ENCODE measurements around the gene ZBTB17. TPM values are rescaled to one million over a fixed set of nuclear protein-coding genes. Genes with fewer than 3 reads are reported as not detected.
"Not testable (repeated sequence)": the region's sequence is repeated elsewhere in the genome, so short reads cannot be mapped to it uniquely, and the experiment has no call there.

ZBTB17 gene
- total RNA-seq, 1 experiment from 2014 or later = 41.6 TPM

- in situ Hi-C loops (cut with HindIII; ENCODE audit: low pct_unique_long_range_greater_than_20kb, low sequenced_read_pairs) (no loop called here), intact Hi-C loops (cut with micrococcal nuclease; ENCODE audit: unreplicated experiment) (no loop called here)
- no peak for DNase-seq (ENCODE audit: low read depth, low spot score)
- CTCF ChIA-PET = no interaction called here
- Histone ChIP-seq H3K4me1 (ENCODE audit: control insufficient read depth, insufficient read depth, low read length) (no peaks in the 10 kb centered on the region), H3K4me3 (ENCODE audit: low read depth in 2 of 2, low read length in 2 of 2) (no peak overlapping the region), H3K9me3 (ENCODE audit: control insufficient read depth, insufficient read depth, low read depth, low read length) (peaks cover 9% of the 10 kb centered on the region; the same call in 1 of the 2 replicates), H3K27ac (ENCODE audit: low read length) (no peak overlapping the region), H3K27me3 (ENCODE audit: control insufficient read depth, insufficient read depth, low read length) (no peaks in the 10 kb centered on the region), H3K36me3 (ENCODE audit: control insufficient read depth, insufficient read depth, low read length) (no peaks in the 10 kb centered on the region)
- no TSS peak for BruUV-seq (replicated peaks)
- peak; percentile 24; the same call in 1 of the 2 replicates for TF ChIP-seq TCF7L2 (IDR thresholded peaks at IDR 0.05; ENCODE audit: low read depth, low read length)
- no peak for TF ChIP-seq SIN3A (IDR thresholded peaks at IDR 0.05; ENCODE audit: borderline replicate concordance, insufficient read depth, low read depth, low read length)
- no peak for ATAC-seq
- POLR2A ChIA-PET = no interaction called here
These were observed 9.9 kb upstream of the ZBTB17 start for GRCh38 chr1:15985611-15986297.

DNA sequence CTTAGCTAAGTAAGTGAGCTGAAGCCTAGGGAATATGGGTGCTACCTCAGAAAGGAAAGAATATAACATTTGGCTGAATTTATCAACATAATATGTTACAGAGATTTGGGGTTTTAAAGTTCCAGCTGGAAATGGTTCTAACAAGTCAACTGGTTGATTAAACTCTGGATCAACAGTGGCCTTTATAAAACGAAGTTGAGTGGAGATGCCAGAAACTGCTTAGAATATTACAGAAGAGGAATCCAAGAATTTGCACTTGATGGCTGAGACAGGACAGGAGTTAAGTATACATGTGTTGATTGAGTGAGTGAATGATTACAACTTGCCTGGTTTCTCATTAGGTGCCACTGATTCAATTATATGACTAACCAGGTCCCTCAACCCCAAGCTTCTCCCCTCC is 7.4 kb upstream of the ZBTB17 start:
- TF ChIP-seq, protein P1, sequence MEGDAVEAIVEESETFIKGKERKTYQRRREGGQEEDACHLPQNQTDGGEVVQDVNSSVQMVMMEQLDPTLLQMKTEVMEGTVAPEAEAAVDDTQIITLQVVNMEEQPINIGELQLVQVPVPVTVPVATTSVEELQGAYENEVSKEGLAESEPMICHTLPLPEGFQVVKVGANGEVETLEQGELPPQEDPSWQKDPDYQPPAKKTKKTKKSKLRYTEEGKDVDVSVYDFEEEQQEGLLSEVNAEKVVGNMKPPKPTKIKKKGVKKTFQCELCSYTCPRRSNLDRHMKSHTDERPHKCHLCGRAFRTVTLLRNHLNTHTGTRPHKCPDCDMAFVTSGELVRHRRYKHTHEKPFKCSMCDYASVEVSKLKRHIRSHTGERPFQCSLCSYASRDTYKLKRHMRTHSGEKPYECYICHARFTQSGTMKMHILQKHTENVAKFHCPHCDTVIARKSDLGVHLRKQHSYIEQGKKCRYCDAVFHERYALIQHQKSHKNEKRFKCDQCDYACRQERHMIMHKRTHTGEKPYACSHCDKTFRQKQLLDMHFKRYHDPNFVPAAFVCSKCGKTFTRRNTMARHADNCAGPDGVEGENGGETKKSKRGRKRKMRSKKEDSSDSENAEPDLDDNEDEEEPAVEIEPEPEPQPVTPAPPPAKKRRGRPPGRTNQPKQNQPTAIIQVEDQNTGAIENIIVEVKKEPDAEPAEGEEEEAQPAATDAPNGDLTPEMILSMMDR (IDR thresholded peaks at IDR 0.05) = no peak
- TF ChIP-seq POLR2AphosphoS5 (IDR thresholded peaks at IDR 0.05; ENCODE audit: low read depth, low read length) (no peak), TCF7L2 (IDR thresholded peaks at IDR 0.05; ENCODE audit: low read depth, low read length) (no peak)
- no TSS peak for BruUV-seq (replicated peaks)
- no peak for DNase-seq (ENCODE audit: low read depth, low spot score)
- POLR2A ChIA-PET = no interaction called here
- peaks cover 9% of the 10 kb centered on the region; the same call in 1 of the 2 replicates for H3K9me3 ChIP-seq (ENCODE audit: control insufficient read depth, insufficient read depth, low read depth, low read length)
- no peak overlapping the region for H3K4me3 ChIP-seq (ENCODE audit: low read depth in 2 of 2, low read length in 2 of 2)
- H3K27me3 ChIP-seq (ENCODE audit: control insufficient read depth, insufficient read depth, low read length) = no peaks in the 10 kb centered on the region
- H3K4me1 ChIP-seq (ENCODE audit: control insufficient read depth, insufficient read depth, low read length) = no peaks in the 10 kb centered on the region
- ATAC-seq = no peak
- in situ Hi-C loops (cut with HindIII; ENCODE audit: low pct_unique_long_range_greater_than_20kb, low sequenced_read_pairs) = no loop called here
- intact Hi-C loops (cut with micrococcal nuclease; ENCODE audit: unreplicated experiment) = no loop called here
- no peaks in the 10 kb centered on the region for H3K36me3 ChIP-seq (ENCODE audit: control insufficient read depth, insufficient read depth, low read length)
- no peak overlapping the region for H3K27ac ChIP-seq (ENCODE audit: low read length)
- CTCF ChIA-PET = no interaction called here

GRCh38 chr1:15981679-15982078 is 5.8 kb upstream of the ZBTB17 start:
- ChIA-PET CTCF (no interaction called here), POLR2A (no interaction called here)
- TF ChIP-seq REST (IDR thresholded peaks at IDR 0.05; ENCODE audit: insufficient read depth in 1 of 2, low read depth in 2 of 2, low read length in 1 of 2) (peak in 1 of 2 experiments; percentile 60; a peak in 1 of 4 replicates), TCF7L2 (IDR thresholded peaks at IDR 0.05; ENCODE audit: low read depth, low read length) (no peak)
- peaks cover 9% of the 10 kb centered on the region; the same call in 1 of the 2 replicates for H3K9me3 ChIP-seq (ENCODE audit: control insufficient read depth, insufficient read depth, low read depth, low read length)
- H3K27me3 ChIP-seq (ENCODE audit: control insufficient read depth, insufficient read depth, low read length) = no peaks in the 10 kb centered on the region
- intact Hi-C loops (cut with micrococcal nuclease; ENCODE audit: unreplicated experiment) = no loop called here
- H3K27ac ChIP-seq (ENCODE audit: low read length) = no peak overlapping the region
- ATAC-seq (no peak), DNase-seq (ENCODE audit: low read depth, low spot score) (no peak)
- BruUV-seq (replicated peaks) = no TSS peak
- H3K4me3 ChIP-seq (ENCODE audit: low read depth in 2 of 2, low read length in 2 of 2) = no peak overlapping the region
- no peaks in the 10 kb centered on the region for H3K36me3 ChIP-seq (ENCODE audit: control insufficient read depth, insufficient read depth, low read length)
- in situ Hi-C loops (cut with HindIII; ENCODE audit: low pct_unique_long_range_greater_than_20kb, low sequenced_read_pairs) = no loop called here
- peaks cover 1% of the 10 kb centered on the region for H3K4me1 ChIP-seq (ENCODE audit: control insufficient read depth, insufficient read depth, low read length)

DNA sequence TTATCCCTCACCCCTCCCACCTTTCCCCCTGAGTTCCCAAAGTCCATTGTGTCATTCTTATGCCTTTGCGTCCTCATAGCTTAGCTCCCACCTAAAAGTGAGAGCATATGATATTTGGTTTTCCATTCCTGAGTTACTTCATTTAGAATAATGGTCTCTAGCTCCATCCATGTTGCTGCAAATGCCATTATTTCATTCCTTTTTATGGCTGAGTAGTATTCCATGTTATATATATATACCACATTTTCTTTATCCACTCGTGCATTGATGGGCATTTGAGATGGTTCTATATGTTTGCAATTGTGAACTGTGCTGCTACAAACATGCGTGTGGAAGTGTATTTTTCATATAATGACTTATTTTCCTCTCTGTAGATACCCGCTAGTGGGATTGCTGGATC is 2.0 kb upstream of the ZBTB17 start:
- DNase-seq (ENCODE audit: low read depth, low spot score); in situ Hi-C loops (cut with HindIII; ENCODE audit: low pct_unique_long_range_greater_than_20kb, low sequenced_read_pairs); H3K27ac ChIP-seq (ENCODE audit: low read length); intact Hi-C loops (cut with micrococcal nuclease; ENCODE audit: unreplicated experiment); ATAC-seq; H3K4me1 ChIP-seq (ENCODE audit: control insufficient read depth, insufficient read depth, low read length); H3K9me3 ChIP-seq (ENCODE audit: control insufficient read depth, insufficient read depth, low read depth, low read length); H3K4me3 ChIP-seq (ENCODE audit: low read depth in 2 of 2, low read length in 2 of 2); H3K27me3 ChIP-seq (ENCODE audit: control insufficient read depth, insufficient read depth, low read length); H3K36me3 ChIP-seq (ENCODE audit: control insufficient read depth, insufficient read depth, low read length); BruUV-seq (replicated peaks): not testable (repeated sequence)
- ChIA-PET CTCF (interaction anchor here (0.7 kb wide), 1 partner anchor 17 kb away, joined by 14 read pairs; no protein-coding TSS in a partner anchor), POLR2A (interaction anchor here (0.6 kb wide), 1 partner anchor 19 kb away, joined by 5 read pairs; no protein-coding TSS in a partner anchor)

Data from Panc1 (cell line).